GM23338 (cell line): ENCODE data around the gene ITIH2.

ENCODE experiments used
- CREB1 ChIP-seq: fragments of 250-450 bp; sonication (Bioruptor Pico); IDR thresholded peaks from 2 replicates; pipeline ENCODE4 v1.5.0; 2020; ENCODE audit warnings: low read depth, mild to moderate bottlenecking, moderate library complexity
- EZH2 ChIP-seq: fragments of 200-600 bp; sonication (generic); IDR thresholded peaks from one replicate; pipeline ENCODE4 v1.8.0; 2017; ENCODE audit warnings: antibody characterized with exemption, mild to moderate bottlenecking, low read depth; ENCODE audit not compliant: unreplicated experiment
- EZH2phosphoT487 ChIP-seq: fragments of 200-600 bp; sonication (generic); IDR thresholded peaks from one replicate; pipeline ENCODE4 v1.8.1; 2018; ENCODE audit warnings: antibody characterized with exemption; ENCODE audit not compliant: unreplicated experiment
- JUNB ChIP-seq: IDR thresholded peaks from one replicate; pipeline ENCODE4 v1.6.1; 2016; ENCODE audit warnings: antibody characterized with exemption; ENCODE audit not compliant: unreplicated experiment
- NANOG ChIP-seq: IDR thresholded peaks from 2 replicates; pipeline ENCODE4 v1.6.1; 2016; ENCODE audit warnings: antibody characterized with exemption, borderline replicate concordance
- POLR2AphosphoS5 ChIP-seq: IDR thresholded peaks from 2 replicates; pipeline ENCODE4 v1.6.1; 2016; ENCODE audit warnings: antibody characterized with exemption, low read depth
- STAT1 ChIP-seq: IDR thresholded peaks from one replicate; pipeline ENCODE4 v1.6.1; 2016; ENCODE audit warnings: antibody characterized with exemption; ENCODE audit not compliant: unreplicated experiment
- ZNF331 ChIP-seq: fragments of 250-450 bp; sonication (Bioruptor Pico); IDR thresholded peaks from 2 replicates; pipeline ENCODE4 v1.5.0; 2020; ENCODE audit warnings: low read depth, mild to moderate bottlenecking, moderate library complexity
- TF ChIP-seq, protein P1 (sequence below), 2 experiments: fragments of 200-600 bp in 1 of 2; sonication (generic) in 1 of 2; conservative IDR thresholded peaks; 2 replicates each; pipeline versions ENCODE4 v1.5.1 to v1.6.1; 2016 to 2017; ENCODE audit warnings: antibody characterized with exemption in 2 of 2, low read depth in 2 of 2, mild to moderate bottlenecking in 2 of 2, moderate library complexity in 1 of 2
- TF ChIP-seq, protein P2 (sequence below): IDR thresholded peaks from 2 replicates; pipeline ENCODE4 v1.6.1; 2016; ENCODE audit warnings: antibody characterized with exemption
- TF ChIP-seq, protein P3 (sequence below): IDR thresholded peaks from one replicate; pipeline ENCODE4 v1.6.1; 2018; ENCODE audit warnings: antibody characterized with exemption; ENCODE audit not compliant: unreplicated experiment

DNA sequence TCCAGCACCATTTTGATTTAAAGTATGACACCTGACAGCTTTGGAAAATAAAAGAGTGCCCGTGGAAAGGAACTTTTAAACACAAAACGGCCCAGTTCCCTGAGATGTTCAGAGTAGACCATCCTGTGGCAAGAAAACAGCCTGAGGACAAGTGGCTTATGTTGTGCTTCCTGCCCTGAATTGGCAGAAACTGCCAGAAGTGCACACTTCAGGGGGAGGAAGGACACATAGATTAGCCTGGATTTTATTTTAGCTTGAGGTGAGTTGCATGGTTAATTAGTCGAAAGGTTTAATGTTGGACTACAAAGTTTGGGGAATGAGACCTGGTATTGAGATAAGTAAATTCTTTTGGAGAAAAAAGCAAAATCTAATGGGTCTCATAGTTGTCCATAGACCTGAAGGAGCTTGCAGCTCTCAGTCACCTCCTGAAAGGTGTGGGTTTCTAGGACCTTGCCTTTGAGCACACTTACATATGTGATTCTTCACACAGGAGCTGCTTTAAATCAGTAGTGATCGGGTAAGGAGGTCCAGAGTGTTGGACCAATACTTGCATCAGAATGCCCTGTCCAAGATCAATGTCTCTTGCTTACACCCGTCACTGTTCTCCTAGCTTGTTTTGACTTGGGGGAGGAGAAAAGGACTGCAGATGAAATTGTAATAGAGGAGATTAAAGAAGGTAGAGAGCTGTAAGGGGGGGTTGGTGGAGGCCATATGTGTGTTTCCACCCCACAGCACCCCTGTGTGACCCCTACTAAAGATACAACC, 4.9 kb downstream of the ITIH2 start:
- TF ChIP-seq EZH2 (no peak), EZH2phosphoT487 (no peak), CREB1 (CRISPR knock-in tag) (no peak), ZNF331 (no peak), STAT1 (no peak), JUNB (no peak), POLR2AphosphoS5 (no peak), NANOG (no peak)
- TF ChIP-seq, protein P1, sequence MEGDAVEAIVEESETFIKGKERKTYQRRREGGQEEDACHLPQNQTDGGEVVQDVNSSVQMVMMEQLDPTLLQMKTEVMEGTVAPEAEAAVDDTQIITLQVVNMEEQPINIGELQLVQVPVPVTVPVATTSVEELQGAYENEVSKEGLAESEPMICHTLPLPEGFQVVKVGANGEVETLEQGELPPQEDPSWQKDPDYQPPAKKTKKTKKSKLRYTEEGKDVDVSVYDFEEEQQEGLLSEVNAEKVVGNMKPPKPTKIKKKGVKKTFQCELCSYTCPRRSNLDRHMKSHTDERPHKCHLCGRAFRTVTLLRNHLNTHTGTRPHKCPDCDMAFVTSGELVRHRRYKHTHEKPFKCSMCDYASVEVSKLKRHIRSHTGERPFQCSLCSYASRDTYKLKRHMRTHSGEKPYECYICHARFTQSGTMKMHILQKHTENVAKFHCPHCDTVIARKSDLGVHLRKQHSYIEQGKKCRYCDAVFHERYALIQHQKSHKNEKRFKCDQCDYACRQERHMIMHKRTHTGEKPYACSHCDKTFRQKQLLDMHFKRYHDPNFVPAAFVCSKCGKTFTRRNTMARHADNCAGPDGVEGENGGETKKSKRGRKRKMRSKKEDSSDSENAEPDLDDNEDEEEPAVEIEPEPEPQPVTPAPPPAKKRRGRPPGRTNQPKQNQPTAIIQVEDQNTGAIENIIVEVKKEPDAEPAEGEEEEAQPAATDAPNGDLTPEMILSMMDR (conservative IDR thresholded peaks at IDR 0.05; ENCODE audit: low read depth in 2 of 2): no peak
- TF ChIP-seq, protein P2, sequence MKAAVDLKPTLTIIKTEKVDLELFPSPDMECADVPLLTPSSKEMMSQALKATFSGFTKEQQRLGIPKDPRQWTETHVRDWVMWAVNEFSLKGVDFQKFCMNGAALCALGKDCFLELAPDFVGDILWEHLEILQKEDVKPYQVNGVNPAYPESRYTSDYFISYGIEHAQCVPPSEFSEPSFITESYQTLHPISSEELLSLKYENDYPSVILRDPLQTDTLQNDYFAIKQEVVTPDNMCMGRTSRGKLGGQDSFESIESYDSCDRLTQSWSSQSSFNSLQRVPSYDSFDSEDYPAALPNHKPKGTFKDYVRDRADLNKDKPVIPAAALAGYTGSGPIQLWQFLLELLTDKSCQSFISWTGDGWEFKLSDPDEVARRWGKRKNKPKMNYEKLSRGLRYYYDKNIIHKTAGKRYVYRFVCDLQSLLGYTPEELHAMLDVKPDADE: no peak
- TF ChIP-seq, protein P3, sequence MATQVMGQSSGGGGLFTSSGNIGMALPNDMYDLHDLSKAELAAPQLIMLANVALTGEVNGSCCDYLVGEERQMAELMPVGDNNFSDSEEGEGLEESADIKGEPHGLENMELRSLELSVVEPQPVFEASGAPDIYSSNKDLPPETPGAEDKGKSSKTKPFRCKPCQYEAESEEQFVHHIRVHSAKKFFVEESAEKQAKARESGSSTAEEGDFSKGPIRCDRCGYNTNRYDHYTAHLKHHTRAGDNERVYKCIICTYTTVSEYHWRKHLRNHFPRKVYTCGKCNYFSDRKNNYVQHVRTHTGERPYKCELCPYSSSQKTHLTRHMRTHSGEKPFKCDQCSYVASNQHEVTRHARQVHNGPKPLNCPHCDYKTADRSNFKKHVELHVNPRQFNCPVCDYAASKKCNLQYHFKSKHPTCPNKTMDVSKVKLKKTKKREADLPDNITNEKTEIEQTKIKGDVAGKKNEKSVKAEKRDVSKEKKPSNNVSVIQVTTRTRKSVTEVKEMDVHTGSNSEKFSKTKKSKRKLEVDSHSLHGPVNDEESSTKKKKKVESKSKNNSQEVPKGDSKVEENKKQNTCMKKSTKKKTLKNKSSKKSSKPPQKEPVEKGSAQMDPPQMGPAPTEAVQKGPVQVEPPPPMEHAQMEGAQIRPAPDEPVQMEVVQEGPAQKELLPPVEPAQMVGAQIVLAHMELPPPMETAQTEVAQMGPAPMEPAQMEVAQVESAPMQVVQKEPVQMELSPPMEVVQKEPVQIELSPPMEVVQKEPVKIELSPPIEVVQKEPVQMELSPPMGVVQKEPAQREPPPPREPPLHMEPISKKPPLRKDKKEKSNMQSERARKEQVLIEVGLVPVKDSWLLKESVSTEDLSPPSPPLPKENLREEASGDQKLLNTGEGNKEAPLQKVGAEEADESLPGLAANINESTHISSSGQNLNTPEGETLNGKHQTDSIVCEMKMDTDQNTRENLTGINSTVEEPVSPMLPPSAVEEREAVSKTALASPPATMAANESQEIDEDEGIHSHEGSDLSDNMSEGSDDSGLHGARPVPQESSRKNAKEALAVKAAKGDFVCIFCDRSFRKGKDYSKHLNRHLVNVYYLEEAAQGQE: no peak
